Stimulated activated CD4-positive, alpha-beta T cell treated with anti-CD3 and anti-CD28 coated beads, Interleukin-2, amount 100 ng/mL, for 48 hours (primary cell): ENCODE results near the gene OLFML3.

Experiments
- DNase-seq, 2 donors: peaks; one replicate each; pipeline ENCODE4 v3.0.0-alpha.2; 2020

Gene OLFML3

DNA sequence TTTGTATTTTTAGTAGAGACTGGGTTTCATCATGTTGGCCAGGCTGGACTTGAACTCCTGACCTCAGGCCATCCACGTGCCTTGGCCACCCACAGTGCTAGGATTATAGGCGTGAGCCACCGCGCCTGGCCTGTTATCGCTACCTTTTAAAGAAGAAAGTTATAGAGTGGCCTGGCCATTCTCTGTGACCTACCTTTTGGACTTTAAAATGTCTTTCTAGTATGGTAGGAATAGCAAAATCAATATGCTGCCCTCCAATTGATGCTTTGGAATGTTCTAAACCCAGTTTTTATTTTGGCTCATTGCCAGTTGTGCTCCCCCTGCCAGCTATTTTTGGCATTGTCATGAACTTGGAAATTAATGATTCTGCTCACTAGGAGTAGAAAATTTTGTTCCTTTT is 30.3 kb upstream of the OLFML3 start:
- no peak for DNase-seq

DNA sequence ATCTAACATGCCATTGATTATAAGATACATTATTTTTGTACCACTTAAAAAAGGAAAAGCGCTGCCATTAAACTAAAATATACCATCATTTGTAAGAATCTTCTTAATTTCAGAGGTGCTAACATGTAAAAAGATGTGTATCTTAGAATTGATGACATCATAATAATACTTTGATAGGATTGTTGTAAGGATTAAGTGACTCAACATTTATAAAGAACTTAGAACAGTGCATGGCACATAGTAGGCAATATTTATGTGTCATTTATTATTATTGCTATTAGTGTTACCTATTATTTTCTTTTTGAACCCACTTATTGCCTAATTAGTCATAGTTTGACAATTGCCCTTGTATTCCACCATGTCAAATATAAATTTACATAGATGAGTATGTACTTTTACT is 28.4 kb upstream of the OLFML3 start:
- DNase-seq: no peak

DNA sequence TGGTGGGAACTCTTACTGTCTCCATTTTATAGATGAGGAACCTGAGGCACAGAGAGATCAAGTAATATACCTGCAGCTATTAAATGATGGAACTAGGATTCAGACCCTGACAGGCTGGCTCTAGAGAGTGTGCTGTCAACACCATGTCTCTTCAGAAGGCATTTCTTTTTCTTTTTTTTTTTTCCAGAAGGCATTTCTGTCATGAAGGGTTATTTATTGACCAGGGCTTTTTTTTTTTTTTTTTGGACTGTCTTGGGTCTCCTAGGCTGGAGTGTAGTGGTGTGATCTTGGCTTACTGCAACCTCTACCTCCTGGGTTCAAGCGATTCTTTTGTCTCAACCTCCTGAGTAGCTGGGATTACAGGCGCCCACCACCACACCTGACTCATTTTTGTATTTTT is 27.6 kb upstream of the OLFML3 start:
- DNase-seq: no peak

GRCh38 chr1:113957984-113958383 is 21.3 kb upstream of the OLFML3 start:
- DNase-seq: no peak

- no peak for DNase-seq
Measured at GRCh38 chr1:113958691-113959090, 20.6 kb upstream of the OLFML3 start.

DNA sequence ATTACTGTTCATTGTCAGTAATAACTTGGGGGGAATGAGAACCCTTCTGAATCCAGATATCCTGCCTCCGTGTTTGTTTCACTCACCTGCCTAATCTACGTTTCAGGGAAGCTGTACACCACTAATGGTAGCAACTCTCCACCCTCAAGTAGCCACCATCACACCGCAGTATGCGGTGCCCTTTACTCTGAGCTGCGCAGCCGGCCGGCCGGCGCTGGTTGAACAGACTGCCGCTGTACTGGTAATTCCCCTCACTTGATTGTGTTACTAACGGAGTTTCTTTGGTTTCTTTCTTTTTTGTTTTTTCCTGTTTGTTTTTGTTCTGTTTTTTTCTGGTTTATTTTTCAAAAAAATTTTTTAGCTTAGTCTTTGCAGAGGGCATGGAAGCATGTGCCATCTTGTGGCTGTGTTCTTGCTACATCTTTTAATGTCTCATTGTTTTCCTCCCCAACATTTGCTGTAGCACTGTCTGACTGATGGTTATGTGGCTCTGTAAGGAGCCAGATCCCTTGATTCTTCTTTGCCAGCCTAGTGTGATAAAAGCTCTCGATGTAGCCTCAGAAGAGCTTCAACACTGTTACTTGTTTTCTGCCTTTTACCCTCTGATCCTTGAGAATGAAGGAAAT is 15.9 kb upstream of the OLFML3 start:
- DNase-seq: no peak

GRCh38 chr1:113965703-113966412 is 13.4 kb upstream of the OLFML3 start:
- no peak for DNase-seq

- DNase-seq: no peak
Measured at GRCh38 chr1:113972954-113973353, 6.3 kb upstream of the OLFML3 start.

- no peak for DNase-seq
Measured at GRCh38 chr1:113975211-113975895, 3.9 kb upstream of the OLFML3 start.

- DNase-seq: no peak
Measured at GRCh38 chr1:113976609-113977278, 2.5 kb upstream of the OLFML3 start.

DNA sequence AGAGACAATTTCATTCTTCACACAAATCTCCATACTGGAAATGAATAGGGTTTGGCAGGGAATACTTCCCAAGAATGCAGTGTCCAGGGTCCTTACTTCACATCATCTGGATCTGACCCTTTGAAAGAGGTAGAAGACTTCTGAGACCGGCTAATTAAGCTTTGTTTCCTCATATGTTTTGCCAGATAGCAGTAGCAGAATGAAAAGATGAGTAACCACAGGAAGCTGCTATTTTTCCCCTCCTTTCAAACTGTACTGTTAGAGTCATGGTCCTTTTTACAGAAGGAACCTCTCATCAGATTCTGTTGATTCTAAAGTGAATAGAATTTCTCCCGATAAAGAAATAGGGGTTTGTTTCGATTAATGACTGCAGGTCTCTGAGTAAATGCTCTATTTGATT is 1.4 kb upstream of the OLFML3 start:
- no peak for DNase-seq

- no peak for DNase-seq
Measured at GRCh38 chr1:113980110-113980509, 836 bp downstream of the OLFML3 start.

- no peak for DNase-seq
Measured at GRCh38 chr1:113981962-113982931, 3.0 kb downstream of the OLFML3 start.

GRCh38 chr1:113982949-113983348 is 3.7 kb downstream of the OLFML3 start:
- no peak for DNase-seq

DNA sequence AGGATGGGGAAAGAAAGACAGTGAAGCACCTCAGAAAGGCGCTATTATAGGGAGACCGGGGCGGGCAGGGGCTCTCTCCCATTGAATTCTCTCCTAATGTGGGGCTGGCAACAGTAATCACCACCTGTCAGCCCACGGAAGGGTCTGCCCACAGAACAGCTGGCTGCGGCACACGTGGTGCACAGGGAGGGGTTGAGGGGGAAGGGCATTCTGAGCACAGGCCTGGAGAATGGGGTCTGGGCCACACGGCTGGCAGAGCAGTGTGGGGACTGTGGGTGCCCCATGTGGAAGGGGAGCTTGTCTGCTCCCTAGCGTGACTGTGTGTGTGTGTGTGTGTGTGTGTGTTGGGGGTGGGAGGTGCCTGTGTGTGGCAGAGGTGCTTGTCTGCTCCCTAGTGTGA is 4.1 kb downstream of the OLFML3 start:
- DNase-seq: no peak

DNA sequence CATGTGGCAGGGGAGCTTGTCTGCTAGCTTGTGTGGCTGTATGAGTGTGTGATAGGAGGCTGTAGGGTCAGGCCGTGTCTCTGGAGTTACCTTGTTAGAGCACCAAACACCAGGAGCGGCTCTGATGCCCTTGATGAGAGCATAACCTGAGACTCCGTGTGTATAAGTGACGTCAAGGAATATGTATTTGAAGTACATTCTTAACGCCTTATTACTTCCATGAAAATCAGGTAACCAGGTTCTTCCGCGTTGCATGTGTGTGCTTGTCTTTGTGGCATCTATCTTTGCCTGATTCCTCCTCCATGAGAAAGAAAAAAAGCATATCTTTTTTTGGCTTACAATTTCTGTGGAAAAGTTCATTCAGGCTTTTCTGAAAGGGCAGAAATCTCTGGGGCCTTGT is 4.6 kb downstream of the OLFML3 start:
- DNase-seq: no peak

GRCh38 chr1:113984710-113985109 is 5.4 kb downstream of the OLFML3 start:
- no peak for DNase-seq

- no peak for DNase-seq
Measured at GRCh38 chr1:113986802-113987201, 7.5 kb downstream of the OLFML3 start.

DNA sequence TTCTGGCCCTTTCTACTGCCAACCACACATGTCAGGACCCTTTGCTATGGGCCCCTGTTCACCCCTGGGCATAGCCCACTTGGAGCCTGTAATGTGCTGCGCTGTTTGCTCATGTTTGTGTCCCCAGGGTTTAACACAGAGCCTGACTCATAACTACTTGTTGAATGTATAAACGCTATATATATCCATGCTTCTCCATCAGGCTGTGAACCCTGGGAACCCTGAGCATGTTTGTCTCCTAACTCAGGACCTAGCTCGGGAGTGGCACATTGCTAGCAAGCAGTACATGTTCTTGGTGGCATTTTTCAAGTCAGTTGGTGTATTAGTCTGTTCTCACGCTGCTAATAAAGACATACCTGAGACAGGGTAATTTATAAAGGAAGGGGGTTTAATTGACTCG is 8.0 kb downstream of the OLFML3 start:
- DNase-seq: no peak

GRCh38 chr1:113990530-113990929 is 11.3 kb downstream of the OLFML3 start:
- DNase-seq: no peak

GRCh38 chr1:113990961-113991360 is 11.7 kb downstream of the OLFML3 start:
- DNase-seq: no peak

- DNase-seq: no peak
Measured at GRCh38 chr1:113991467-113991997, 12.3 kb downstream of the OLFML3 start.
